GM19452 (cell line): Measurements from ENCODE around the gene LRRC72.
"Not testable (repeated sequence)": the region's sequence is repeated elsewhere in the genome, so short reads cannot be mapped to it uniquely, and the experiment has no call there.

Experiments used
- ATAC-seq: cut with Tn5 transposase; IDR thresholded peaks from one replicate; pipeline ENCODE4 v1.9.1; 2021; ENCODE audit not compliant: unreplicated experiment

Gene LRRC72

GRCh38 chr7:16526742-16527540 is at the start of gene LRRC72:
TSS of gene LRRC72 (plus strand) at chr7:16526825. CDS start at chr7:16526953, 128 bp downstream.
- ATAC-seq, result no peak

- ATAC-seq, result no peak
These were observed 47.5 kb upstream of the LRRC72 start for GRCh38 chr7:16479161-16479560.

GRCh38 chr7:16479591-16479990 is 47.0 kb upstream of the LRRC72 start:
- no peak for ATAC-seq

- ATAC-seq, result no peak
These were observed 42.0 kb upstream of the LRRC72 start for GRCh38 chr7:16484453-16485158.

- no peak for ATAC-seq
These were observed 35.5 kb upstream of the LRRC72 start for GRCh38 chr7:16491148-16491547.

GRCh38 chr7:16492513-16493062 is 34.0 kb upstream of the LRRC72 start:
- no peak for ATAC-seq

GRCh38 chr7:16493266-16493665 is 33.4 kb upstream of the LRRC72 start:
- ATAC-seq, result no peak

GRCh38 chr7:16494551-16494950 is 32.1 kb upstream of the LRRC72 start:
- no peak for ATAC-seq

- ATAC-seq, result no peak
These were observed 31.5 kb upstream of the LRRC72 start for GRCh38 chr7:16494955-16495719.

GRCh38 chr7:16498122-16498521 is 28.5 kb upstream of the LRRC72 start:
- no peak for ATAC-seq

- no peak for ATAC-seq
These were observed 24.3 kb upstream of the LRRC72 start for GRCh38 chr7:16502303-16502702.

- no peak for ATAC-seq
These were observed 22.6 kb upstream of the LRRC72 start for GRCh38 chr7:16504019-16504418.

- ATAC-seq, result not testable (repeated sequence)
These were observed 20.2 kb upstream of the LRRC72 start for GRCh38 chr7:16506422-16506821.

GRCh38 chr7:16509829-16510228 is 16.8 kb upstream of the LRRC72 start:
- ATAC-seq, result no peak

GRCh38 chr7:16511314-16511713 is 15.3 kb upstream of the LRRC72 start:
- no peak for ATAC-seq

GRCh38 chr7:16512097-16512496 is 14.5 kb upstream of the LRRC72 start:
- ATAC-seq, result no peak

- no peak for ATAC-seq
These were observed 12.4 kb upstream of the LRRC72 start for GRCh38 chr7:16514271-16514670.

- ATAC-seq, result no peak
These were observed 11.9 kb upstream of the LRRC72 start for GRCh38 chr7:16514729-16515128.

GRCh38 chr7:16515785-16516685 is 10.6 kb upstream of the LRRC72 start:
- no peak for ATAC-seq

GRCh38 chr7:16519985-16520384 is 6.6 kb upstream of the LRRC72 start:
- not testable (repeated sequence) for ATAC-seq
